KOPT-K1 (cell line): ENCODE data around the gene CPNE1.

Experiments
- H3K27ac ChIP-seq: fragments of 200-600 bp; sonication (generic); 2 replicates; pipeline ENCODE4 v1.5.1; 2016; ENCODE audit warnings: antibody characterized with exemption, mild to moderate bottlenecking, low read depth, low read length; ENCODE audit not compliant: poor library complexity, severe bottlenecking
- H3K36me3 ChIP-seq: fragments of 200-600 bp; sonication (generic); 2 replicates; pipeline ENCODE4 v1.5.1; 2017; ENCODE audit warnings: antibody characterized with exemption, mild to moderate bottlenecking, low read length, moderate library complexity; ENCODE audit not compliant: insufficient read depth
- H3K9me3 ChIP-seq: fragments of 200-600 bp; sonication (generic); 2 replicates; pipeline ENCODE4 v1.5.1; 2017; ENCODE audit warnings: antibody characterized with exemption, low read length, mild to moderate bottlenecking; ENCODE audit not compliant: insufficient read depth, poor library complexity, severe bottlenecking

The CPNE1 gene

DNA sequence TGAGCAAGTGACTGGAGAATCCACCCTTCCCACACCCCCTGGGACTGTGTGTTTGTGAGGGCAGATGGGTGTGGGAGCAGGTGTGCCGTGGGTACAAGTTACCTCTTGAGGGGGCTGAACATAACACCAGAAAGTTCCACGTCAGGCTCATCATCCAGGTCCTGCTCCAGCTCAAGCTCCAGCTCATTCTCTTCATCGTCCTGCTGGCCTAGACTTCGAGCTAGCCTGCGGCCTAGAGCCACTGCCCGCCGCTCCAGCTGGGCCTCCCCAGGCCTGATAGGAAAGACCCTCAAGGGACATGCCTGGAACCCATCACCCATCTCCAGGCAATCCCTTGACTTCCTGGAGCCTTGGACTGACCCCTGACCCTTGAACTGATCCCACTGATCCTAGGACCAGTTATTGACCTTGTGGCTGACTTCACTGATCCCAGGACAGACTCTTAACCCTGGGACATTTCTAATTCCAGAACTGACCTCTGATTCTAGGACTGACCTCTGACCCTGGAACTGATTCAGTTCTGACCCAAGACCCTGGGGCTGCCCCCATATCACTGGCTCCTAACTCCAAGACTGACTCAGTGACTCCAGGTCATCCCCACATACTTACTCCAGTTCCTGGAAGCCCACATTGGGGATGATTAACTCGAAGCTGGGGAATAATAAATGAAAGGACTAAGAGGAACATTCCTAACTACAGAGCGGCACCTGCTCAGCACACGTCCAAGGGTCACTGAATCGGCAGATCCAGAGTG lies 60.8 kb downstream of the CPNE1 start:
- H3K27ac ChIP-seq = no peak overlapping the region

DNA sequence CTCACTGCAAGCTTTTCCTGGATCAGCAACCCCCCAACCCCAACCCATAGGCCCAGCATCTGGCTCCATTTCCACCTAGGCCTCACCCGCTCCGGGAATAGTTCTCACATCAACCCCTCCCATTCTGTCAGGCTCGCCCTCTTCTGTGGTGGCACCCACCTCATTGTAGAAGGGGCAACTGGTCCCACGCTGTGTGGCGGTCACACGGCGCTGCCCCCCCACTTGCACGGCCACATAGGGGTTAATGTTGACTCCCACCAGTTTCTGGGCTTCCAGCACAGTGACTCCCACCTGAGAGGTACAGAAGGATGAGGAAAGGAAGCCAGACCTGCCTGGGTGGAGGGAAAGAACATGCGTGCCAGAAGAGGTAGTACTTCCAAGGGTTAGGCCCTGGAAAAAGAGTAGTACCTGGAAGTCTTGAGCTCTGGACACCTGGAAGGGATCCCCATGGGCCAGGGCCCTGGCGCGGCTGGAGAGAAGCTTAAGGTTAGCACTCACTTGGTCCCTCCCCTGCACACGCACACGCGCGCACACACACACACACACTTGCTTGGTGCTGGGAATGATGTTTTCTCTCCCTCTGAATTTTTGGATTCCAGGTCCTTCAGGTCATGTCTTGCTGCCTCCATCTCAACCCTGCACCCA lies 61.7 kb downstream of the CPNE1 start:
- no peaks in the 10 kb centered on the region for H3K36me3 ChIP-seq
- H3K27ac ChIP-seq = no peak overlapping the region
- no peaks in the 10 kb centered on the region for H3K9me3 ChIP-seq

More for the DNA sequence above, 60.8 kb downstream of the CPNE1 start:
- Histone ChIP-seq H3K9me3 (no peaks in the 10 kb centered on the region), H3K36me3 (no peaks in the 10 kb centered on the region)

DNA sequence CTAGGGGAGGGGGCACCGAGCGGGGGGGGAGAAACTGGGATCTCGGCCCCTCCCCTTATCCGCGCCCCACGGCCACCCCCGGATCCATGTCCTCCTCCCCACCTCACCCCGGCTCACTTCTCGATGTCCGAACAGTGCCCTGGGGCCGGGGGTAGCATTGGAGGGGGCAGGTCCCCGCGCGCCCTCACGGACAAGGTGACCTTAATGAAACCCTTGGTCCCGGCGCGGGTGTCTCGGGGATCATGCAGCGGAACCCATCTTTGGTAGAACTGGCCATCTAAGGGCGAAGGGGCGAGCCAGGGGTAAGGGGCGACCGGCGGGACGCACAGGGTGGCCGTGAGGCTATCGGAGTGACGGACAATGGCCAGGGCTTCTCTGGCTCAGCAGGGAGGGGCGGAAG lies 62.7 kb downstream of the CPNE1 start:
- Histone ChIP-seq H3K27ac (no peak overlapping the region), H3K36me3 (no peaks in the 10 kb centered on the region), H3K9me3 (no peaks in the 10 kb centered on the region)

DNA sequence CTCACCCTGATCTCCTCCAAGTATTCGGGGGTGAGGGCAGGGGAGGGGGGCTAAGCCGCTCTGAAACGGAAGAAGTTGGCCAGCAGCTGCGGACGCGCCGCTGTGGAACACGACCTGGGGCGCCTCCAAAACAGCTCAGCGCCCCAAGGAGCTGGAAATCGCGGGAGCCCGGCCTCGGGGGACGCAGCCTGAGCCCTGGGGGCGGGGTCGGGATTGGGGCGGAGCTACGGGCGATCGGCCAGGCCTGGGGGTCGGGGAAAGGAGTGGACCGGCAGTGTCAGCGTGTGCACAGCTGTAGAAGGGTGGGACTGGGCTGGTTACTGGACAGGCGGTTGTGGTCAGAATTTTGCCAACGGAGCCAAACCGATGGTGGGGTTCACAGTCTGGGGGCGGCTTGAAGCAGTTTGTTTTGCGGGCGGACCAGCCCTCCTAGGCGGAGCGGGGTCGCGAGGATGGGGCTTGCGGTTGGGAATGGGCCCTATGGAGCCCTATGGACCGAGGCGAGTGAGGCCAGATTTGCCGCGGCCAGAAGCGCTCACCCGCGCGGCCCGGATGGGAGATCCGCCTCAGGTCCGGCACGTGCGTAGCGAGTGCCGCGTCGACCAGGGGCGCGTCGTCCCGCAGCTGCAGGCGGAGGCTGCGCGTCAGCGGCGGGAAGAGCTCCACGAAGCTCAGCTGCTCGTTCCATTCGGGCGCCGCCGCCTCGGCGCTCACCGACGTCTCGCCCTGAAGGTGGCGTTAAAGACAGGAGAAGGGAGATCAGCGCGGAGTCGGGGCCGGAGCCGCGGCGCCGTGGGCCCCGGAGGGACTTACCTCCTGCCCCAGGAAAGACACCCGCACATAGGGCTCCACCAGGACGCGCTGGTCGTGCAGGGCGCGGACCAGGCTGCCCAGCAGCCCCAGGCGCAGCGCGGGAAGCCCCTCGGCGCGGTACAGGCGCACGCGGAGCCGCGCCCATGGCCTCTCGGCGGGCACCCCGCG lies 63.4 kb downstream of the CPNE1 start:
- Histone ChIP-seq H3K27ac (no peak overlapping the region), H3K9me3 (no peaks in the 10 kb centered on the region), H3K36me3 (no peaks in the 10 kb centered on the region)

DNA sequence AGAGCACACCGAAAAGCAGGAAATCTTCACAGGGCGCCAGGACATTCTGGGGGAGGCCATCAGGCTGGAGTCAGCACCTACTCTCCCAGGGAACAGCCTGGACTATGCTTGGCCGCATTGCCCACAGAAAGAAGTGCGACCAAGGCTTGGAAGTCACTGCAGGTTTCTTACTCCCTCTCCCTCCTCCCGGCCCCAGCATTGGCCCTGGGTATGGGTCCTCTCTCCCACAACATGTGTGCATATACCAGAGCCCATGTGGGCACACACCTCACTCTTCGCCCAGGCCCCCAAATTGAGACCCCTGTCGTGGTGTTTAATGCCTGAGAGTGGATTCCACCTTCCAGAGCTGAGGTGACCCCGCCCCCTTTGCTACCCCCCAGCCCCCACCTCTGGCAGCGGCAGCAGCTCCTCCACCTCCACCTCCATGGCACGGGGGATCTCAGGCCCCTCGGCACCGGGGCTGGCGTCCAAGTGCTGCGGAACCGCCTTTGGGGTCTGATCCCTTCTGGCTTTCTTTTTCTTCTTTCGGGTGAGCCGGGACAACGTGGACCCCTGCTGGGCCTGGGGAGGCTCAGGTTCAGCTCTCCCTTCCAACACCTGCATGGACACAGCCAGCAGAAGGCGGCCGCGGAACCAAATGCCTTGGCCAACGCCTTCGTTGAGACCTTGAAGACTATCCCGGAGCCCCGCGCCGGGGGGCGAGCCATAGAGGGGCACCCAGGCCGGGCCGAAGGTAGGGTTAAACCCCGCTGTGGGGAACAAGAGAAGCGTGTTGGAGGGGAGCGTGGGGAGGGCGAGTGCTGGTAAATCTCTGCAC lies 64.3 kb downstream of the CPNE1 start:
- Histone ChIP-seq H3K27ac (no peak overlapping the region), H3K9me3 (no peaks in the 10 kb centered on the region), H3K36me3 (no peaks in the 10 kb centered on the region)

DNA sequence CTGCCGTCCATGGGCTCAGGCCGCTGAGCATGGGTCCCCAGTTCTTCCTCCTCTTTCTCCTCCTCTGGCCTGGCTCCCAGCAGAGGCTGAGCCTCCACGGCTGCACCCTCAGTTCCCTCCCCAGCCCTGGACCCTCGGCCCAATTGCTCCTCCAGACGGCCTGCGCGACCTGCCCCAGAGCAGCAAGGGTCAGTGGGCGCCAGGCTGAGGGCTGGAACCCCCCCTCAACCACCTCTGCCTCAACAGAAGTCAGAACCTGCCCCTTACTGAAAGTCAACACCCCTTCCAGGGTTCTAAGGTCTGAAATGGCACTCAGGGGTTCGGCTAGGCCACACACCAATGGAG lies 65.0 kb downstream of the CPNE1 start:
- Histone ChIP-seq H3K27ac (no peak overlapping the region), H3K36me3 (no peaks in the 10 kb centered on the region), H3K9me3 (no peaks in the 10 kb centered on the region)

DNA sequence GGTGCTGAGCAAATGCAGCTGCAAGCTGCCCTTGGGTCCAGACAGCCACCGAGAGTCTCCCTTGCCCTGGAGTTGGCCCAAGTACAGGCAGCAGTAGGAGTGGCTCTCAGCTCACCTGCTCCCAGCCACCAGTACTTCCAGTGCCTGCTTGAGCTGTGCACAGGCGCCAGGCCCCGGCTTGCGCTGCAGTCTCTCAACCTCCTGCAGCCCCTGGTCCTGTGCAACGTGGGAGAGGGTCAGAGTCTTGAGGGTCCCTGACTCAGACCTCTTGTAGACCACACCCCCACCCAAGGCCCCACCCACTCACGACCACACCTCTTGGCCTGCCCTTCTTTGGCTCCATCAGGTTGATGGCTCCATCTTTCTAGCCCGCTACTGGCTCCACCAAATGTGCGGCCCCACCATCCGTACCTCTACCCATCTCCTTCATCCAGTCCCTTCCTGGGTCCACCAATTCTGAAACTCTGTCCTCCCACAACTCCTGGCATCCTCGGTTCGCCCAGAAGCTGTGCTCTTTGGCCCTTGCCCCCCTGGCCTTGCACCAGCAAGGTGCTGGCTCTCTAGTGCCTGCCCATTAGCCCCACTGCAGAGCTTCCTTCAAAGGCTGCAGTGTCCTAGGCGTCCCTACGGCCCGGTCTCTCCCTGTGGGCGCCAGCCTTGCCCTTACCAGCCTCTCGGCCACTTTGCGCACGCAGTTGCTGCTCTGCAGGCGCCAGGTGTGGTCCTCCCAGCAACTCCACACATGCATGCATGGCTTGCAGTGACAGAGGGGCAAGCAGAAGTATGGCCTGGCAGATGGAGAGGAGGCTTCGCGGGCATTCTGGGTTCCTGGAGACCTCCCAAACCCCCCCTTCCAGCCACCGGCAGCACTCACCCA lies 65.6 kb downstream of the CPNE1 start:
- Histone ChIP-seq H3K36me3 (no peaks in the 10 kb centered on the region), H3K27ac (no peak overlapping the region), H3K9me3 (no peaks in the 10 kb centered on the region)

DNA sequence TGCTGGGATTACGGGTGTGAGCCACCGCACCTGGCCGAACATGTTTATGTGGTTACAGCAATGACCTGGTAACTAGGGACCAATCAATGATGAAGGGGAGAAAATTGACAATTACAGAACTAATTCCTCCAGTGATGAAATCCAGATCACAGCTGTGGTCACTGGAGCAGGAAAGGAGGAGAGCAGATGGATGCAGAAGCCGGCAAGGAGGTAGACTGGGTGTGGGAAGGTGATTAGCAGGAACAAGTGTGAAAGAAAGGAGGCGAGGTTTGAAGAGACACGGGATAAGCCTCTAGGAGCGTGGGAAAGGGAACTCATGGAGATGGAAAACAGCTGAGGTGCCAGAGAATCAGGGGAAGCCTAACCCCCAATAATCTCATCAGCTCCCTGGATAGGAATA lies 66.2 kb downstream of the CPNE1 start:
- Histone ChIP-seq H3K27ac (no peak overlapping the region), H3K36me3 (no peaks in the 10 kb centered on the region), H3K9me3 (no peaks in the 10 kb centered on the region)

DNA sequence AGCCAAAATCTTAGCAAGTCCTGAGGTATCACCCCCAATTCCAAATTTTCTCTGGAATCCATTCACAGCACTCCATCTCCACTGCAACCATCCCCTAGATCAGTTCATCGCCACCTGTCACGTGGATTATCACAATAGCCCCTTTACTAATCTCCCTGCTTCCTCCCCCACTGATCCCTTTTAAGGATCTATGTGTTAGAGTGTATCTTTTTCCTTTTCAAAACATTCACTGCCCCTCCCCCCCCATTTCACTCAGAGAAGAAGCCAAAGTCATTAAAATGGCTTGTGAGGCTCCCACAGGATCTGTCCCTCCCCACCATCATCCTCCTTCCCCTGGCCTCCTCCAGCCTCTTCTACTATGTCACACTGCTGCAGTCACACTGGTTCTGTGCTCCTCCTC lies 67.5 kb downstream of the CPNE1 start:
- Histone ChIP-seq H3K9me3 (no peaks in the 10 kb centered on the region), H3K27ac (no peak overlapping the region), H3K36me3 (no peaks in the 10 kb centered on the region)

DNA sequence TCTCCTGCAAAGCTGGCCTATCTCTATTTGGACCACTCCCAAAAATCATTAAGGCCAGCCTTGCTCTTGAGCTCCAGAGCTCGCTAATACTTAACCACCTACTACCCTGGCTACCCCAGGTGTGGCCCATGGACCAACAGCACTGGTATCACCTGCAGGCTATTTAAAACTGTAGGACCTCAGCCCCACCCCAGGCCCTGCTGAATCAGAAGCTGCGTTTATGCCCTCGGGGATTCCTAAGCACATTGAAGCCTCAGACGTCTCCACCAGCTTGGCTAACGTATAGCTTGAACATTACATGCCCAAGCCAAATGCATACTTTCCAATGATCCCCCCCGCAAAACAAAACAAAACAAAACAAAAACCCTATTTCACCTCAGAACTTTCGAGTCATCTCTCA lies 68.8 kb downstream of the CPNE1 start:
- H3K9me3 ChIP-seq = no peaks in the 10 kb centered on the region
- H3K36me3 ChIP-seq = no peaks in the 10 kb centered on the region
- H3K27ac ChIP-seq = no peak overlapping the region

DNA sequence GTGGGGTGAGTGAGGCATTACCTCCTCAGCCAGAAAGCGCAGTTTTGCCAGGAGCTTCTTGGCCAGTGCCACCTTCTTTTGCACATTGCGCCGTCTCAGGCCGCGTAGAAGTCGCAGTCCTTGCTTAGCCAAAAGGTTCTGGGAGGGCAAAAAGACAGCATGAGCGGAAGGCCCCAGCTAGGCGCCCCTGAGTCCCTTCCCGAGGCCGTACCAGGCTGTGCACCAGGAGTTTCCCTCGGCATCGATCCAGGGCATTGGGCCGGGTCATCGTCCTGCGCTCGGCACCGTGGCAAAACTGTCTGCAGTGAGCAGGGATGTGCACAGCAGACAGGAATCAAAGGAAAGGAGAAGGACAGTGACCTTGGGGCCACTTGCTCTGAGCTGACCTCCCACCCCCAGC lies 69.2 kb downstream of the CPNE1 start:
- Histone ChIP-seq H3K27ac (no peak overlapping the region), H3K36me3 (no peaks in the 10 kb centered on the region), H3K9me3 (no peaks in the 10 kb centered on the region)

DNA sequence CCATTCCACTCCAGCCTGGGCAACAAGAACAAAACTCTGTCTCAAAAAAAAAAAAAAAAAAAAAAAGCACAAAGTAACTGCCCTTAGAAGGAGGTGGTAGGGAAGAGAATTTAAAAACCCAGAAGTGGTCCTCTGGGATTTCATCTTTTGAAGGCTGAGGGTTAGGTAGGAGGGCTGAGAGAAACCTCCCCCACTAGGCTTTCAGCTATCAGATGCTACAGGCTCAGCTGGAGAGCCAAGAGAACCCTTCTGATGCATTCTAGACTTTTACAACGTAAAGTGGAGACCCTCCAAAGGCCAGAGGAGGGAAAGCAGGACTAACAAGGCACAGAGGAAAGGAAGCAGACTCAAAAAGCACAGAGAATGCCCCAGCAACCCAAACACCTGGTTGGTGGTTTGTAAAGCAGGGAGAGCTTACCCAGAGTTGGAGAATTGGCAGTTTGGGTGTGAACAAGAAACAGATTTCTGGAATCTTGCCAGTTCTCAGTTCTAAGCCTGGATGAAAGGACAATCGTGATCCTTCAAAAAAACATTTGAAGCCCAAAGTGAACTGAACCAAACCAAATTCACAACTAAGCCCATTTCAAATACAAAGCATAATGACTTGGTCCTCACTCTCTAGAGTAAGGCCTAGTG lies 72.2 kb downstream of the CPNE1 start:
- Histone ChIP-seq H3K9me3 (no peaks in the 10 kb centered on the region), H3K36me3 (no peaks in the 10 kb centered on the region), H3K27ac (no peak overlapping the region)

DNA sequence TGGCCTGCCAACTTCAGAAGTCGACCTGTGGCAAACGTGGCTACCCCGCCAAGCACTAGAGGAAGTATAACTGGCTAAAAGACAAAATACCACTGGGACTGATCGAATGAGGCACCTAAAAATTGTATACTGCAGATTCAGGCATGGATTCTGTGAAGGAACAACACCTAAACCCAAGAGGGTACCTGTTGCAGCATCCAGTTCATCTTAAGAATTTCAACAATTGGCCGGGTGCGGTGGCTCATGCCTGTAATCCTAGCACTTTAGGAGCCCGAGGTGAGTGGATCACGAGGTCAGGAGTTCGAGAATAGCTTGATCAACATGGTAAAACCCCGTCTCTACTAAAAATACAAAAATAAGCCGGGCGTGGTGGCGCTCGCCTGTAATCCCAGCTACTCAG lies 76.3 kb downstream of the CPNE1 start:
- Histone ChIP-seq H3K36me3 (no peaks in the 10 kb centered on the region), H3K27ac (no peak overlapping the region), H3K9me3 (no peaks in the 10 kb centered on the region)
